ENCODE measurements around the gene ORMDL2. TPM values are rescaled to one million over a fixed set of nuclear protein-coding genes. Genes with fewer than 3 reads are reported as not detected.
"Not testable (repeated sequence)": the region's sequence is repeated elsewhere in the genome, so short reads cannot be mapped to it uniquely, and the experiment has no call there.

The ORMDL2 gene
- total RNA-seq, 5 donors from 2014 or later (not counting 1 experiment from before 2014, with no cell fraction given) = 19.0 to 46.8 (median 41.6) TPM

- H3K27me3 ChIP-seq (replicated peaks in 1 of 2; ENCODE audit: control insufficient read depth in 2 of 2, extremely low read depth in 1 of 2, insufficient read depth in 2 of 2, low read length in 1 of 2); POLR2A ChIA-PET; H3K4me3 ChIP-seq (ENCODE audit: control insufficient read depth in 1 of 2, extremely low read depth in 1 of 2, low read length in 1 of 2); H3K36me3 Mint-ChIP-seq; H3K27me3 Mint-ChIP-seq; H3K4me1 ChIP-seq (ENCODE audit: control insufficient read depth in 1 of 2, extremely low read depth in 1 of 2, insufficient read depth in 2 of 2, low read length in 2 of 2); DNase-seq; H3K4me1 Mint-ChIP-seq; H3K9me3 ChIP-seq; H3K4me3 Mint-ChIP-seq; H3K9me3 Mint-ChIP-seq; CTCF ChIA-PET; H3K27ac ChIP-seq (ENCODE audit: low read length); H3K36me3 ChIP-seq (ENCODE audit: control insufficient read depth in 2 of 2, extremely low read depth in 1 of 2, insufficient read depth in 1 of 2, low read length in 1 of 2); ATAC-seq (replicated peaks in 1 of 4); H3K27ac Mint-ChIP-seq: not testable (repeated sequence)
- no CpG with 5 or more reads among the region's 3 CpGs for WGBS (ENCODE audit: insufficient coverage)
Observed at GRCh38 chr12:55866454-55867004, 48.7 kb downstream of the ORMDL2 start.

Other genes with a start within 250 kb of the ORMDL2 start
- under 1 TPM in 1 of 5 donors, not detected in 4; 0.55 TPM for gene OR2AP1, start 245.6 kb upstream of the ORMDL2 start, total RNA-seq
- not detected for gene OR10P1, start 181.1 kb upstream of the ORMDL2 start, total RNA-seq
- 1 to 10 TPM; 2.6 to 4.6 (median 3.1) TPM for gene ITGA7, start 110.1 kb upstream of the ORMDL2 start, total RNA-seq
- gene BLOC1S1, start 102.0 kb upstream of the ORMDL2 start, total RNA-seq = 10 to 100 TPM; 49.4 to 76.6 (median 72.7) TPM
- gene RDH5, start 97.6 kb upstream of the ORMDL2 start, total RNA-seq = 10 to 100 TPM; 13.0 to 29.1 (median 22.4) TPM
- gene CD63, start 89.0 kb upstream of the ORMDL2 start, total RNA-seq = 10 to 100 TPM; 41.3 to 88.2 (median 73.5) TPM
- 10 to 100 TPM in 4 of 5 donors, 1 to 10 TPM in 1; 7.5 to 12.9 (median 11.5) TPM for gene GDF11, start 74.9 kb upstream of the ORMDL2 start, total RNA-seq
- gene SARNP, start 317 bp upstream of the ORMDL2 start, total RNA-seq = 10 to 100 TPM; 36.9 to 50.3 (median 46.8) TPM
- gene DNAJC14, start 11.5 kb downstream of the ORMDL2 start, total RNA-seq = 10 to 100 TPM; 21.5 to 34.5 (median 30.7) TPM
- gene MMP19, start 24.9 kb downstream of the ORMDL2 start, total RNA-seq = not detected
- 10 to 100 TPM; 21.7 to 40.9 (median 30.7) TPM for gene PYM1, start 109.9 kb downstream of the ORMDL2 start, total RNA-seq
- 1,000 to 10,000 TPM in 4 of 5 donors, 100 to 1,000 TPM in 1; 896 to 1,314 (median 1,231) TPM for gene DGKA, start 113.1 kb downstream of the ORMDL2 start, total RNA-seq
- gene PMEL, start 148.0 kb downstream of the ORMDL2 start, total RNA-seq = under 1 TPM in 1 of 5 donors, not detected in 4; 0.20 TPM
- 10 to 100 TPM; 17.8 to 32.3 (median 23.3) TPM for gene CDK2, start 148.8 kb downstream of the ORMDL2 start, total RNA-seq
- 10 to 100 TPM; 58.6 to 99.8 (median 85.7) TPM for gene RAB5B, start 156.0 kb downstream of the ORMDL2 start, total RNA-seq
- 1 to 10 TPM; 2.6 to 7.3 (median 3.2) TPM for gene SUOX, start 179.2 kb downstream of the ORMDL2 start, total RNA-seq
- gene IKZF4, start 203.0 kb downstream of the ORMDL2 start, total RNA-seq = 10 to 100 TPM in 3 of 5 donors, 1 to 10 TPM in 2; 6.1 to 14.9 (median 13.2) TPM
- 100 to 1,000 TPM in 1 of 5 donors, 10 to 100 TPM in 4; 30.3 to 141 (median 49.9) TPM for gene RPS26, start 223.9 kb downstream of the ORMDL2 start, total RNA-seq